ENCODE data around the gene KCNRG.
"Not testable (repeated sequence)": the region's sequence is repeated elsewhere in the genome, so short reads cannot be mapped to it uniquely, and the experiment has no call there.

KCNRG gene, protein sequence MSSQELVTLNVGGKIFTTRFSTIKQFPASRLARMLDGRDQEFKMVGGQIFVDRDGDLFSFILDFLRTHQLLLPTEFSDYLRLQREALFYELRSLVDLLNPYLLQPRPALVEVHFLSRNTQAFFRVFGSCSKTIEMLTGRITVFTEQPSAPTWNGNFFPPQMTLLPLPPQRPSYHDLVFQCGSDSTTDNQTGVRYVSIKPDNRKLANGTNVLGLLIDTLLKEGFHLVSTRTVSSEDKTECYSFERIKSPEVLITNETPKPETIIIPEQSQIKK

DNA sequence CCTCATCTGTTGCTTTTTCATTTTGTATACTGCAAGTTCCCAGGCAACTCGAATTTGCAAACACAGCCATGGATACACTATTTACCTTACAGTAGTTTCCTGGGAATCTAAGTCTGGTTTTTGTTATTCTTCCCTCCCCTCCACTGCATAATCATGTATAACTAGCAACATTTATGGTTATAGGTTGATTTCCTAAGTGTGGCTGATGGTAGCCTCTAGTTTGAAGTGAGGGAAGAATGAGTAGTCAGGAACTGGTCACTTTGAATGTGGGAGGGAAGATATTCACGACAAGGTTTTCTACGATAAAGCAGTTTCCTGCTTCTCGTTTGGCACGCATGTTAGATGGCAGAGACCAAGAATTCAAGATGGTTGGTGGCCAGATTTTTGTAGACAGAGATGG lies at the start of gene KCNRG:
KCNRG (plus strand) TSS at position 187 of the 400 bp plus-strand sequence; CDS start at position 237, 50 bp downstream.
- DNase-seq, result no peak

DNA sequence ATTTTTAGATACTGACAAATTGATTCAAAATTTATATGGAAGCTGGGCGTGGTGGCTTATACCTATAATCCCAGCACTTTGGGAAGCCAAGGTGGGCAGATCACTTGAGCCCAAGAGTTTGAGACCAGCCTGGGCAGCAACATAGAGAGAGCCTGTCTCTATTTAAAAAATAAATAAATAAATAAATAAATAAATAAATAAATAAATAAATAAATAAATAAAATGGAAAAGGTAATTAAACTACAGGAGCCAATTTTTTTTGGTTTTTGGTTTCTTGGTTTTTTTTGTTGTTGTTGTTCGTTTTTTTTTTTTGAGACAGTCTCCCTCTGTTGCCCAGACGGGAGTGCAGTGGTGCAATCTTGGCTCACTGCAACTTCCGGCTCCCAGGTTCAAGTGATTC lies 47.8 kb upstream of the KCNRG start:
- DNase-seq, result no peak

DNA sequence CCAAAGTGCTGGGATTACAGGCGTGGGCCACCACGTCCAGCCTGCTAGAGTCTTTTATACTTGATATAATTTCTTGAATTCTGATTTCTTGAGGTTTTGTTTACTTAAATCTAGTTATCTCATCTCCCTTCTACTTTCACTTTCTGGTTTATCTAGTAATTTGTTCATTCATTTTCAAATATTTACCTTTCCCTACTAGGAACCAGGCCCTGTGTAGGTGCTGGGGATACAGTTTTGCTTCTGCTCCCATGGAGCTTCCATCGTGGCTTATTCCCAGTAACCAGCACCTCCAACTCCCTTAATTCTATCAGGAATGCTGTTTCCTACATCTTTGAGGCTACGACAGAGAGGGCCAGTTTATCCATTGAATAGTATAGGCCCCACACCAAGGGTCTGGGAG lies 42.5 kb upstream of the KCNRG start:
- no peak for DNase-seq

DNA sequence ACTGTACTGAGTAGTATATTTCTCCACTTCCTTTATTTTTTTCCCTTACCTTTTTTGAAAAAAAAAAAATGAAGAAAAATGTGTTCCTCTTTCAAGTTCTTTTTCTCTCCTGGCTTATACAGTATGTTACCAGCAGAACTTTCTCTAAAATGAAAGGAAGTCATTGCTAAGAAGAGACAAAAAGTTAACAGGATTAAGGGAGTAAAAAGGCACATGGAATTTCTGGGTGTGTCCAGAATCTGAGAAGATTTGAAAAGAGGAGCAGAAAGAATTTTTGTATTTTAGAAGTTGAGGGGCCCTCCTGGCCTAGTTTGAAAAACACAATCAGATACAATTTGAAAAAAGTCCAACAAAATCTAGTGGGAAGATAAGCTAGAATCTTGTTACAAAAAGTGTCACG lies 39.4 kb upstream of the KCNRG start:
- no peak for DNase-seq

DNA sequence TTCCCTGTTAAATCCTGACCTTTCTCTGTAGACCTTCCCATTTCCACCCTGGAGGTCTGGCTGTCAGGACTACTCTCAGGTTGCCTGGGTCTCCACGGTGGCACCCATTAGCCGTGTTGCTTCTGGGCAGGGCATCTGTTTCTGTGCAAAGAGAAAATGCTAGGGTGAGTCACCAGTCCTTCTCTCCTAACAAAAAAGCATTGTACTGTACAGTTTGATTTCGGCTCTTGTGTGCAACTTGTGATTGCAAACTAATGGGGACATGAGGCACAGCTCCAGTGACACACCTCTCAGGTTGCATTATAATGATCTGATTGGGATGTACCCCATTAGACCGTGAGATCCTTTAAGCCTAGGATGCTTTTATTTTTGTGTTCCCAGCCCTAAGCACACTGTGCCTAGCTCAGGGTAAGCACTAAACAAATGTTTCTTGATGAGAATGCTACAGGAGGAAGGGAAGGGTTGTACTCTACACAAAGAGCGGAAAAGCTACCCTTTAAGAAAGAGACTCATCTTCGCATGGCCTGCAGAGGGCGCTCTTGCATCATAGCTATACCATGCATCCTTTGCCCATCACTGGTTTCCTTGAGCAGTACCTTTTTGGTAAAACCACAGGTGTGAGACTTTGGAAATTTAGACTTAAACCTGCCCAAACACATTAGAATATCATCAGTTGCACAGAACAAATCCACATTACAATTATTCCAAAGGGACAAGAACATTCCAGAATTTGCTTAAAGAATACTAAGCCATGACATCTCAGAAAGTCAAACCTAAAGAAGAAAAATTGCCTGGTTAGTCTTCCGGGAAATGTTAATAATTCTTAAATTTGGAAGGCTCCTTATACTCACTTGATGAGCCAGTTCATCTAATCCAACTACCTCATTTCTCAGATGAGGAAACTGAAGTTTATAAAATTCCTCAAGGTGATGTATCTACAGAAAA lies 38.7 kb upstream of the KCNRG start:
- DNase-seq, result peak; percentile 55

DNA sequence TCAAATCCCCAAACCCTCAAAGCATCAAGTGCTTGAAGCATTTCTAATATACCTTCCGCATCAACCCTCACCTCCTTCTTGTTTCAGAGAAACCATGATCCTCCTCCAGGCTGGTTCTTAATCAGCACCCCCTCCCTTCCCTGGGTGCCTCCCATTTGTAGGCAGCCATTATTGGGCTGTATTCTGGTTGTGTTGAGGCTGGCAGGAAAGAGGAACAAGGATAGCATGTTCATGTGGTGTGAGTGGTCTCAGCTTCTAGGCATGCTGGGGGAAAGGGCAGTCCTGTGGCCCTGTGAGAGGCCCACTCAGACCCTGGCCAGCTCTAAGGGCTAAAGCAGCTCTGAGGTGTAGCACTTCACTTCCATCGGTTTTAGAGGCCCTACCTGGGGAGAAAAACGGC lies 37.3 kb upstream of the KCNRG start:
- DNase-seq, result no peak

DNA sequence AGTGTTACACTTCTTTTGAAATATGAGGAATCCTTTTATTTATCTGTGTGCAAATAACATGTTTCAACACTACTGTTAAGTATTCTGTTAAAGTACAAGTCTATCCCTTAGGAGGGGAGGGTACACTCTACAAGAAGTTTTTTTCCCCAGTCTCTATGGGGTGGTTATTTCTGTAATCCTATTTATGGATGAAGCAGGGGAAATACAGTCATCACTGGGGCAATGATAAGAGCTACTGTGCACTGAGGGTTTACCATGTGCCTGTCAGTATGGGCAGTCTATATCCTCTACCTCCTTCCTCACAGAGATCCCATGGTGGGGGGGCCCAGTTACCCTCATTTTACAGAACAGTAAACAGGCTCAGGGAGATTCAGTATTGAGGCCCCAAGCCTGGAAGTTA lies 35.0 kb upstream of the KCNRG start:
- peak; percentile 2 for DNase-seq

DNA sequence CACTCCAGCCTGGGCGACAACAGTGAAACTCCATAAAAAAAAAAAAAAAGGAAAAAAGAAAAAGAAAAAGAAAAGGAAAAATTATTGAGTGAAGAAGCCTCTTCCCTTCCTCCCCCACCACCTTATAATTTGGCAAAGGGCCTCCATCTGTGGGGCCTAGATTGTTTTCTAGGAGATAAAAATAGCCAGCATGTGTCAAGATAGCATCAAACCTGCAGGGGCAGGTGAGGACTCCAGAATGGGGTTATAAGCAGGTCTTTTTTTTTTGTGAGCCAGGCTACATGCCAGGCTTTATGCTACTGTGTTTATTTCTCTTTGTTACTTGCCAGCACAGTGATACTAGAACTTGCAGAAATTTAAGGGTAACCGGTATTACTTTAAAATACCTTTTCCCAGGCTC lies 30.1 kb upstream of the KCNRG start:
- DNase-seq, result no peak

DNA sequence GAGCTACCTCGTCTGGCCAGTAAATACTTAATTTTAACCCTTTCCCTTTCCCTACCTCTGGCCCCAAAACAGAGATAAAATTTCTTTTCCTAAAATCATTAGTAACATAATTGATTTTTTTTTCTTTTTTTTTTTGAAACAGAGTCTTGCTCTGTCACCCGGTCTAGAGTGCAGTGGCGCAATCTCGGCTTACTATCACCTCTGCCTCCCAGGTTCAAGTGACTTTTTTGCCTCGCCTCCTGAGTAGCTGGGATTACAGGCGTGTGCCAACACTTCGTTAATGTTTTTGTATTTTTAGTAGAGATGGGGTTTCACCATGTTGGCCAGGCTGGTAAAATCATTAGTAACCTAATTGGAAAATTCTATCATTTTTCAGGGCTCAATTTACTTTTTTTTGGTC lies 28.8 kb upstream of the KCNRG start:
- DNase-seq, result no peak

DNA sequence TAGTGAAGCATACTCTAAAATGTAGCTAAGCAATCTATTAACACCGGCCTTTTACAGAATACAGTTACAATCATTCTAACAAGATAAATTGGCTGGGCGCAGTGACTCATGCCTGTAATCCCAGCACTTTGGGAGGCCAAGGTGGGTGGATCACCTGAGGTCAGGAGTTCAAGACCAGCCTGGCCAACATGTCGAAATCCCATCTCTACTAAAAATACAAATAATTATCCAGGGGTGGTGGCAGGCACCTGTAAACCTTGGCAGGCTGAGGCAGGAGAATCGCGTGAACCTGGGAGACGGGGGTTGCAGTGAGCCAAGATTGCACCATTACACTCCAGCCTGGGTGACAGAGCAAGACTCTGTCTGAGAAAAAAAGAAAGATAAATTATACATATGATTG lies 24.6 kb upstream of the KCNRG start:
- DNase-seq, result not testable (repeated sequence)

DNA sequence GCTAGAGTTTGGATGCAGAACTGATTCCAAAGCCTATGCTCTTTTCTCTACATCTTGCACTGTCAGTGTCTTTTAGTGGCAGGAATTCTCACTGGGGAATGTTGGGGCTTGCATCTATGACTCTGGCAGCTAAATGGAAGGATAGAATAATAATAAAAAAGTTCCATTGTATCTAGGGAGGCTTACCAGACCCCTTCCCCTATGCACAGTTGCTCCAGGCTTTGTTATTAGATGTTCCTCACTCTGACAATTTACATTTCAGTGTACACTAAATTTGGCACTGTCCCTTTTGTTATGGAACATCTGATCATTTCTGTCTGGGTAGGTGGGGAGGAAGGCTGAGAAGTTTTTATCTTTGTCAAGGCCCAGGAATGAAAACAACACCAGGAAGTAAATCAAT lies 22.1 kb upstream of the KCNRG start:
- no peak for DNase-seq

DNA sequence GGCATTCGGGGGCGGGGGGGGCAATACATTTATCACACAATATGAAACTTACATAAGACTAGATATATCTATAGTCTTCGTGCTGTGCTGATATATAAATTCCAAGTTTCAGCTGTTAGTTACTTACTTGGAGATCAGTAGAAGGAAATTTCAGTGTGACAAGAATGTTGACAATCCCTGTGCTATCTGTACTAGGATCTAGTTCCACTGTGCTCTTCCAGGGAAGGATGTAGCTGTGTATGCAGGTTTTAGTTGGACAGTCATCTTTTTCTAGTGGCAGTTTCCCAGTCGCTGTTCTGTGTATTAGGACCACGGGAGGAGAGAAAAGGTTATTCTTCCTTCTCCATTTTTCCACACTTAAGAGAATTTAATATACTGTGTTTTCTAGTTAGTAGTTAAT lies 21.6 kb upstream of the KCNRG start:
- DNase-seq, result no peak

DNA sequence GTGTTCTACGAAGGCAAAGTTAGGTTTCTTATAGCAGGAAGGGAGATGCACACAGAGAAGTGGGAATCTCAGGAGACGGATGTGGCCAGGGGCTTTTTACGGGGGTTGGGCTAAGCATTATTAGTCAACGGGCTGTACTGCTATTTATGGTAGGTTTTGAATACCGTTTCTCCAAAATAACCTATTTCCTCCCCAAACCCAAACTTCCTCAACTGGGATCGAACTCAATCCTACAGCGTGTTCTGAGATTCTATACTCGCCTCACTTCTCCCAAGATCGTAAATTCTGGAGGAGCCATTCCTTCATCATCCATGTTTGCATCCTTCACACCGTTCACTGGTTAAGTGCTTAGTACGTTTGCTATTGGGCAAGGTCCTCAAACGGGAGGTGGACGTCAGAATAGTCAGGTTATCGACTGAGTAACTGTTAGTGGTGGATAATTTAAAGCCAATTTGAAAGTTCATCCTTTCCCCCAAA lies 19.6 kb upstream of the KCNRG start:
- DNase-seq, result peak; percentile 47

DNA sequence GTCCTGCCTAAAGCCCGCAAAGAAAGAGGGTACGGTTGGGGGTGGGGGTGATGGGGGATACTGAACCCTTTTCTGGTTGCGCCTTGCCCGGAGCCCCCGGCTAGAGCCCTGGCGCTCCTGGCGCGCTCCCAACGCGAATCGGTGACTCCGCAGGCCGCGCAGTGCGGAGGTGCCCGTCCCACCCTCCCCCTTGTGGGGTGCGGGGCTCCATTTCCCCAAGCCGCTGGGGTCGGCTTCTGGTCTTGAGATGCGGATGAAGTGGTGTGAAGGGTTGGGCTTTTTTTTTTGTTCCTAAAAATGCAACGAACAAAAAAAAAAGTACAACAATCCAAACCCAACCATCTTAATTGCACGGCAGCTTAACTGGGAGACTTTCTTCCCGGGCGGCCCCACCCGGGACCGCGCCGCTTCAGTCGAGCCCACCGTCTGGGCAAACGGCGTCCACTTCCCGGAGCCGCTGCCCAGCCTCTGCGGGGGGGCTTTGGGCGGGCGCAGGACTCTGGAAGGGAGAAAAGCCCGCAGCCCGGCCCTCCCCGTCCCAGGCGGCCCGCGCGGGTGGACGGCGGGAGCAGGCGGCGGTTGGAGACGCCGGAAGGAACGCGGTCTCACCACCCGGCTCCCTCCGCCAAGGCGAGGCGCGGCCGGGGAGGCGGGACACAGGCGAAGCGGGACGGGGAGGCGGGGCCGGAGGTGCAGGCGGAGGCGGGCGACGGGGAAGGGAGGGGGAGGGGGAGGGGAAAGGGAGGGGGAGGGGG lies 18.9 kb upstream of the KCNRG start:
- peak; percentile 69 for DNase-seq

DNA sequence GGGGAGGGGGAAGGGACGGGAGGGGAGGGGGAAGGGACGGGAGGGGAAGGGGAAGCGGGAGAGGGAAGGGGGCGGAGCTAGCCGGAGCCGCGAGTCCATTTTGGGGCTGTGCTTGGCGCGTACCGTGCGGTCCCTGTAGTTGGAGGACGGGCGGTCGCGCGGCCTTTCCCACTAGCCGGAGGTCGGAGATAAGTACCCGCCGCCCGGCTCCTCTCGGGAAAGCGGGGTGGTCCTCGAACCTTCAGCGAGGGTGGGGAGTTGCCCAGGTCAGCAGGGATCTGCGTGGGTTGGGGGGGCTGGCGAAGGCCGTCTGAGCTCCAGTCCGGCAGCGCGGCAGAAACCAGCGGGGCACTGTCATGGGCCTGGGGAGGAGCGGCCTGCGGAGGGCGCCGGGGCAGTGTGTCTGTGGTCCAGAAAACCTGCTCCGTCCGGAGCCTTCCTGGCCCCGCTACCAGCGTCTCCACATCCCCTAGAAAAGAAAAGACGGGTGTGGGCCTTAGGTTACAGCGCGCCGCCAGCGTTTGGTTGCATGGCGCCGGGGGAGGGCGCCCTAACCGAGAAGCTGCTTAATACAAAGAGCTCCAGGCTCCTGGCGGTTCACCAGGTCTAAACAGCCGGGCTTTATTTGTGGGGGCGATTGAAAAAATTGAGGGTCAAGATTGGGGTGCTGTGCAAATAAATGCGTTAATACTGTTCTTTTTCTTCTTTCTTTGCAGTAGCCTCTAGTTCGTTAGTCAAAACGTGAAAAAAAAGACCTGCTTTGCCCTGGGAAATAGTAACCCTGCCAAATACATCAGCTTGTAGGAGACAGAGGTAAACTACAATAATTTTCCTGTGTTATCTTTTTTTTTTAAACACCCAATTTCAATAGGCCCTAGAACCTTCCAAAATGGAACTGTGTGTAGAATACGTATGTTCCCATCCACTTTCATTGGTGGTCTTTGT lies 18.0 kb upstream of the KCNRG start, which contains the start of gene TRIM13:
TRIM13 (plus strand) TSS at position 92 of the 945 bp plus-strand sequence. CDS start 14,899 bp downstream, outside the sequence.
- DNase-seq, result peak; percentile 71

DNA sequence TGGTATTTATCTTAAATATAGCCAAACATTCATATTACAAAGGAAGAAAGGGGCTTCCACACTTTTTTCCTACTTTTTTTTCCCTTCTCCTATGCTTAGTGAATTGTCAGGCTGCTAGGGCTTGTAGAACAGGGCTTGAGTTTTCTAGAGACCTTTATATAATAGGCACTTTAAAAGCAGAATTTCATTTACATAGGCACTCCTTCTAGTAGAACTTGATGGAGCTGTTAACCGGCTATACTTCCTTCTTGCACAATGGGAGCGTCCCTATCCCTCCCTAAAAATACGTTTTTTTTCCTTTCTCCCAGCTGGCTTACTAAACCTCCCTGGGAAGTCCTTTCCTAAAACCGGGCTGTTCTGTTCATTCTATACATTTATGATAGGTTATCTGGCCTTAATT lies 17.3 kb upstream of the KCNRG start:
- no peak for DNase-seq

DNA sequence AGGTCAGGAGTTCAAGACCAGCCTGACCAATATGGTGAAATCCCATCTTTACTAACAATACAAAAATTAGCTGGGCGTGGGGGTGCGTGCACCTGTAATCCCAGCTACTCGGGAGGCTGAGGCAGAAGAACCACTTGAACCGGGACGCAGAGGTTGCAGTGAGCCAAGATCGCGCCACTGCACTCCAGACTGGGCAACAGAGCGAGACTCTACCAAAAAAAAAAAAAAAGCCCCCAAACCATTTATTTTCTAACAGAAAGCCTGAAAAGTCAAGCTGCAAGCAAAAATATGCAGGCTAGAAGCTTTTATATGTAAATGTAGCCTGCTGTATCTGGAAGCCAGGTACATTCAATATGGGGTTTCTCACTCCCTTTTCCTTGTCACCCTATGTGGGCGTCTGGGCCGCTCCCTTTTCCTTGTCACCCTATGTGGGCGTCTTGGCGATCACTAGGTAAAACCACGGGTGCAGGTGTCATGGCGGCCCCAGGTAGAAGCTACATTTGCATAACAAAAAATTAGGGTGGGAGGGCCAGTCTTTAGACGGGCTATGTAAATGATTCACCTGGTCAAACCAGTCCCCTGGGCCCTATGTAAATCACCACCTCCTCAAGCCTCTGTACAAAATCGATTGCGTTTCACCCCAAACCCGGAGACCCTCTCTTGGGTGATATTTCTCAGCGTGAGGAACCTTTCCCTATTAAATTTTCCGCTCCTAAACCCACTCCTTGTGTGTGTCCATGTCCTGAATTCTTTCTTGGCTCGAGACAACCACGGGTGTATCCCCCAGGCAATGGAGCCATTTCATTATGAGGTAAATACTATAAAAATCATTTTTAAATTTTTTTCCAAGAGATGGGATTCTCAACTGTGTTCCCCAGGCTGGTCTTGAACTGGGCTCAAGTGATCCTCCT lies 16.3 kb upstream of the KCNRG start:
- DNase-seq, result no peak

DNA sequence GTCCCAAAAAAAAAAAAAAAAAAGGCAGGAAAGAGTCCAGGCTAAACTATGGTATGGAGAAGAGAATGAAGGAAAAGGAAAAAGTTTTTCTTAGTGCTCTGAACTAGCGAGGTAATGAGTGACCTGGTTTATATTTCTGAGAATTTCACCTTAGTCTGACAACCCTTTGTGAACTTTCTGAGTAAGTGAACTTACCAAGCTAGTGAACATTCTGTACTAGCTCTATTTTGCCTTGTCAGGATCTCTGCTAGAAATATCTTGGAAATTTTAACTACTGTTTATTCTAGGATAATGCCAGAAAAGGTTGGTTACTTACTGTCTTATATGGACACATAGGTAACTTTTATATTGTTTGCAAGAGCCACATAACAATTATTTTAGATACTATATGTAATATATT lies 14.0 kb upstream of the KCNRG start:
- DNase-seq, result no peak

DNA sequence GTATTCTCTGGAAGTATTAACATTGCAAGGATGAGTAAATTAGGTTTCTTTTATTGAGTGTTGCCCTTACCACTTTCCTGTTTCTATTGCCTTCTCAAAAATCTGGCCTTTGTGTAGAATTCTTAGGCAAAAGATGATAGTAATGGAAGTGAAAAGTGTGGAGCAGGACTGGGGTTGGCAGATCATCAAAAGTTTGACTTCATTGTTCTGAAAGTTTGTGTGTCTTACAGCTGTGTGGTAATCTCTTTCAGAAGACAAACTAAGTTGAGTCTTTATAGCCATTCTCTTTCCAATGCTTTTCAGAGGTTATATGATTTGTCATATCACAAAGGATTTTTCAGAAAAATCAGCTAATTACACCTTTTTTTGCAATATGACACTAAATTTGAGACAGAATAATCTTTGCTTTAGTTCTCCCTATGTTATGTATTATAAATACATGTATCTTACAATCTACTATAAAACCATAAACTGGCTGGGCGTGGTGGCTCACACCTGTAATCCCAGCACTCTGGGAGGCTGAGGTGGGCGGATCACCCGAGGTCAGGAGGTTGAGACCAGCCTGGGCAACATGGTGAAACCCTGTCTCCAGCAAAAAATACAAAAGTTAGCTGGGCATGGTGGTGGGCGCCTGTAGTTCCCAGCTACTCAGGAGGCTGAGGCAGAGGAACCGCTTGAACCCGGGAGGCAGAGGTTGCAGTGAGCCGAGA lies 8.7 kb upstream of the KCNRG start:
- DNase-seq, result no peak

DNA sequence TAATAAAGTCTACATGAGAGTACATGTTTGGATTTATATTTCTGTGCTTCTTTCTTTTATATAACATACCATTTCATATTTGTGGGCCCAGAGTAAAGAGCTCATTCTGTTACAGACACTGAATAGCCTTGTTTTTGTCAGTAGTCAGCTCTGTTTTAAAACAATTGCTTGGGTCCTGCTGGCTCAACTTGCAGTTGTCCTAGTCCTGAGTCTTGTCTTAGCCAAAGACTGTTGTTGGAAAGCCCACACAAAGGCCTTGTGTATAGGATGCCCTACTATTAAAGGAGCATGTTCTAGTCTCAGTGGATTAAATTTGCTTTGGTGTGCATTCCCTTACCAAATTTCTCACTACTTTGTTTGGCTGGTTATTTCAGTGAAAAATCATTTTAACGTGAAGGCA lies 3.8 kb upstream of the KCNRG start:
- DNase-seq, result no peak

Data from NCI-H2227 treated with DMSO at 0.1 percent for 48 hours (cell line).